Measurements from ENCODE around the gene USH1C.

GRCh38 chr11:17506942-17507341, 37.3 kb downstream of the USH1C start:
- TF ChIP-seq EP300 (IDR thresholded peaks at IDR 0.05; ENCODE audit: low read depth in 2 of 2, low read length in 2 of 2) (no peak), EP300 (CRISPR knock-in tag; IDR thresholded peaks at IDR 0.05; ENCODE audit: borderline replicate concordance) (no peak), PATZ1 (CRISPR knock-in tag; IDR thresholded peaks at IDR 0.05) (no peak), ZBTB43 (CRISPR knock-in tag; conservative IDR thresholded peaks at IDR 0.05) (no peak), RAD51 (IDR thresholded peaks at IDR 0.05; ENCODE audit: borderline replicate concordance) (no peak), CTCF (CRISPR knock-in tag; IDR thresholded peaks at IDR 0.05) (no peak), ZNF468 (CRISPR knock-in tag; IDR thresholded peaks at IDR 0.05) (no peak), SMAD3 (CRISPR knock-in tag; IDR thresholded peaks at IDR 0.05) (no peak), JUND (CRISPR knock-in tag; IDR thresholded peaks at IDR 0.05) (no peak), TEAD3 (CRISPR knock-in tag; optimal IDR thresholded peaks at IDR 0.05; ENCODE audit: borderline replicate concordance) (no peak), CHD2 (IDR thresholded peaks at IDR 0.05; ENCODE audit: low read depth, low read length) (no peak), ZNF780A (CRISPR knock-in tag; IDR thresholded peaks at IDR 0.05) (no peak), FOXA3 (CRISPR knock-in tag; IDR thresholded peaks at IDR 0.05) (no peak), HNF1A (IDR thresholded peaks at IDR 0.05; ENCODE audit: low read depth) (no peak), HNF1A (CRISPR knock-in tag; IDR thresholded peaks at IDR 0.05; ENCODE audit: borderline replicate concordance) (no peak), SIN3B (IDR thresholded peaks at IDR 0.05; ENCODE audit: low read length) (no peak)
